Sciatic nerve (tissue), 2 donors: ENCODE data around the gene ESYT1. TPM values are rescaled to one million over a fixed set of nuclear protein-coding genes. Genes with fewer than 3 reads are reported as not detected.
"Not testable (repeated sequence)": the region's sequence is repeated elsewhere in the genome, so short reads cannot be mapped to it uniquely, and the experiment has no call there.

Source experiments
- ATAC-seq: fragments of 200-7000 bp; cut with Tn5 transposase; one replicate; pipeline ENCODE4 v1.9.1; 2020; ENCODE audit warnings: mild to moderate bottlenecking, moderate library complexity
- DNase-seq: peaks from one replicate; pipeline ENCODE4 v3.0.0-alpha.2; 2020; ENCODE audit warnings: low spot score
- intact Hi-C: fragments of 100-400 bp; cut with DNase I; formaldehyde crosslinking; loops from one replicate; pipeline ENCODE4 v1.14.2; 2022
- total RNA-seq: library from RNA; stranded (reverse); fragmentation: NEBNext Ultra II Directional; extraction: Animal tissue kit (Norgen Biotek cat#: 25700); gene quantifications from one replicate; pipeline ENCODE4 v1.2.1, GENCODE V29; 2021
- donor health status: DM: no; HTN: no; CAD: no.
- donor health status: DM: no; HTN: no; CAD: no.

Gene ESYT1
- total RNA-seq, 1 donor from 2014 or later = 85.9 TPM

- ATAC-seq (peak; percentile 97), DNase-seq (peak; percentile 96)
- intact Hi-C loops = no loop called here
Observed at GRCh38 chr12:56152132-56152755, 24.2 kb downstream of the ESYT1 start, which contains the start of gene MYL6B. TSS of gene MYL6B (plus strand) at chr12:56152587. CDS start at chr12:56153919, 1,332 bp downstream.

- no peak for ATAC-seq
Observed at GRCh38 chr12:56152756-56153677, 24.9 kb downstream of the ESYT1 start.

GRCh38 chr12:56153678-56154065 is 25.6 kb downstream of the ESYT1 start:
- intact Hi-C loops = no loop called here
- DNase-seq (no peak), ATAC-seq (no peak)

More at GRCh38 chr12:56152756-56153677, 24.9 kb downstream of the ESYT1 start:
- no peak for DNase-seq
- intact Hi-C loops = no loop called here

- intact Hi-C loops = no loop called here
- no peak for DNase-seq
Observed at GRCh38 chr12:56154246-56154771, 26.2 kb downstream of the ESYT1 start.

GRCh38 chr12:56154818-56155217 is 26.8 kb downstream of the ESYT1 start:
- intact Hi-C loops = no loop called here
- ATAC-seq (no peak), DNase-seq (no peak)

More at GRCh38 chr12:56154246-56154771, 26.2 kb downstream of the ESYT1 start:
- no peak for ATAC-seq

- ATAC-seq (no peak), DNase-seq (no peak)
- intact Hi-C loops = no loop called here
Observed at GRCh38 chr12:56155256-56155845, 27.3 kb downstream of the ESYT1 start.

- intact Hi-C loops = not testable (repeated sequence)
Observed at GRCh38 chr12:56156464-56157200, 28.6 kb downstream of the ESYT1 start.

GRCh38 chr12:56157201-56158028 is 29.3 kb downstream of the ESYT1 start:
- peak; percentile 87 for DNase-seq
- peak; percentile 72 for ATAC-seq
- intact Hi-C loops = no loop called here

More at GRCh38 chr12:56156464-56157200, 28.6 kb downstream of the ESYT1 start:
- not testable (repeated sequence) for ATAC-seq, DNase-seq

GRCh38 chr12:56158029-56158925 is 30.2 kb downstream of the ESYT1 start, which contains the start of gene MYL6:
TSS of gene MYL6 (plus strand) at chr12:56158359. CDS start at chr12:56158402, 43 bp downstream.
- peak; percentile 97 for DNase-seq
- ATAC-seq = peak; percentile 95
- intact Hi-C loops = no loop called here

GRCh38 chr12:56158926-56159461 is 30.9 kb downstream of the ESYT1 start:
- intact Hi-C loops = no loop called here
- ATAC-seq (peak; percentile 61), DNase-seq (peak; percentile 78)

GRCh38 chr12:56159482-56160192 is 31.6 kb downstream of the ESYT1 start:
- intact Hi-C loops = no loop called here
- DNase-seq (no peak), ATAC-seq (no peak)

- intact Hi-C loops = no loop called here
- DNase-seq (no peak), ATAC-seq (no peak)
Observed at GRCh38 chr12:56160193-56160763, 32.2 kb downstream of the ESYT1 start.

- ATAC-seq (no peak), DNase-seq (no peak)
- intact Hi-C loops = no loop called here
Observed at GRCh38 chr12:56160894-56161689, 33.0 kb downstream of the ESYT1 start.

- DNase-seq = no peak
- ATAC-seq = no peak
- intact Hi-C loops = no loop called here
Observed at GRCh38 chr12:56161690-56162351, 33.8 kb downstream of the ESYT1 start.
